ENCODE data around the gene NAALADL2. TPM values are rescaled to one million over a fixed set of nuclear protein-coding genes. Genes with fewer than 3 reads are reported as not detected.

NAALADL2 gene
- total and polyA plus RNA-seq, 2 donors (not counting 3 experiments of a cell fraction or from before 2014, with no cell fraction given) = 1.1 to 4.0 TPM

- no peaks in the 10 kb centered on the region for H3K79me2 ChIP-seq (ENCODE audit: control insufficient read depth, insufficient read depth, low read length)
- intact Hi-C loops (cut with micrococcal nuclease) = no loop called here
- CTCF ChIA-PET = no interaction called here
- H2AFZ ChIP-seq (ENCODE audit: low read depth, low read length) = no peak overlapping the region
- no peak for TF ChIP-seq GATA2 (IDR thresholded peaks at IDR 0.05; ENCODE audit: insufficient read depth, insufficient read length, low read depth, low read length)
- no peak for TF ChIP-seq JUN (IDR thresholded peaks at IDR 0.05; ENCODE audit: borderline replicate concordance, insufficient read depth, insufficient read length, low read depth)
- no peak for TF ChIP-seq EZH2 (IDR thresholded peaks at IDR 0.05; ENCODE audit: borderline replicate concordance, low read depth, low read length, severe bottlenecking)
- no peak for TF ChIP-seq POLR2A (IDR thresholded peaks at IDR 0.05; ENCODE audit: low read depth, low read length)
- no peak for TF ChIP-seq CTCF (IDR thresholded peaks at IDR 0.05; ENCODE audit: extremely low read depth in 1 of 2, insufficient read depth in 1 of 2, low read depth in 1 of 2, low read length in 2 of 2)
- TF ChIP-seq MAX (IDR thresholded peaks at IDR 0.05; ENCODE audit: insufficient read depth, insufficient read length) = no peak
- TF ChIP-seq MYC (IDR thresholded peaks at IDR 0.05; ENCODE audit: low read depth, low read length) = no peak
- no peak for TF ChIP-seq POLR2AphosphoS5 (IDR thresholded peaks at IDR 0.05; ENCODE audit: insufficient read depth, low read depth, low read length)
- TF ChIP-seq FOS (IDR thresholded peaks at IDR 0.05; ENCODE audit: borderline replicate concordance, insufficient read depth, low read length) = no peak
- H4K20me1 ChIP-seq (replicated peaks; ENCODE audit: control insufficient read depth, extremely low read depth, insufficient read depth, low read length) = no peaks in the 10 kb centered on the region
- FAIRE-seq = no peak
- dilution Hi-C loops (cut with MboI; ENCODE audit: extremely low pct_ligation_motif_present, low sequenced_read_pairs) = no loop called here
- peaks cover 8% of the 10 kb centered on the region for H3K4me1 ChIP-seq (ENCODE audit: control insufficient read depth, extremely low read depth, insufficient read depth, low read length)
- no peak overlapping the region for H3K27ac ChIP-seq (ENCODE audit: insufficient read depth, low read depth, low read length)
- H3K4me3 ChIP-seq (replicated peaks in 1 of 3; ENCODE audit: insufficient read depth in 1 of 3, low read depth in 1 of 3, low read length in 3 of 3) = no peak overlapping the region
- DNase-seq (ENCODE audit: low read depth, low spot score) = no peak
- no peaks in the 10 kb centered on the region for H3K9me3 ChIP-seq (replicated peaks; ENCODE audit: control insufficient read depth, insufficient read depth, low read length)
- POLR2A ChIA-PET = no interaction called here
- no peaks in the 10 kb centered on the region for H3K27me3 ChIP-seq (ENCODE audit: control insufficient read depth in 2 of 2, insufficient read depth in 2 of 2, low read length in 2 of 2)
- no peak overlapping the region for H3K9ac ChIP-seq (replicated peaks; ENCODE audit: extremely low read depth, insufficient read depth, low read length)
- H3K36me3 ChIP-seq (ENCODE audit: control insufficient read depth in 2 of 2, extremely low read depth in 1 of 2, insufficient read depth in 2 of 2, low read length in 2 of 2) = no peaks in the 10 kb centered on the region
- BruUV-seq (replicated peaks) = no TSS peak
- H3K4me2 ChIP-seq (ENCODE audit: insufficient read depth, low read length) = no peak overlapping the region
- H3K9me1 ChIP-seq (replicated peaks; ENCODE audit: control insufficient read depth, extremely low read depth, insufficient read depth, low read length) = no peaks in the 10 kb centered on the region
Measured at GRCh38 chr3:175434561-175434960, 575.4 kb downstream of the NAALADL2 start.

All from endothelial cell of umbilical vein (primary cell).